Right cardiac atrium (tissue), 5 donors: ENCODE measurements around the gene ZNF343. TPM values are rescaled to one million over a fixed set of nuclear protein-coding genes. Genes with fewer than 3 reads are reported as not detected.
A peak's percentile ranks its signal among the peaks of the same experiment; 100 is the strongest.
"Not testable (repeated sequence)": the region's sequence is repeated elsewhere in the genome, so short reads cannot be mapped to it uniquely, and the experiment has no call there.

Experiments
- ATAC-seq, 2 donors: fragments of 200-7000 bp; cut with Tn5 transposase; one replicate each; pipeline versions ENCODE4 v1.8.0 to v1.9.1; 2020; ENCODE audit warnings: moderate library complexity in 2 of 2, mild to moderate bottlenecking in 1 of 2
- DNase-seq, 3 donors: peaks; one replicate each; pipeline ENCODE4 v3.0.0-alpha.2; 2020
- H3K27ac ChIP-seq: one replicate; pipeline ENCODE4 v1.5.1; 2013; ENCODE audit warnings: mild to moderate bottlenecking, low read length, control low read depth, moderate library complexity
- H3K27me3 ChIP-seq: one replicate; pipeline ENCODE4 v1.6.1; 2013; ENCODE audit not compliant: control insufficient read depth, insufficient read depth
- H3K4me1 ChIP-seq: one replicate; pipeline ENCODE4 v1.6.1; 2013; ENCODE audit warnings: low read length; ENCODE audit not compliant: control insufficient read depth, insufficient read depth
- H3K4me3 ChIP-seq: one replicate; pipeline ENCODE4 v1.5.1; 2013; ENCODE audit warnings: low read length, control low read depth
- H3K9me3 ChIP-seq: one replicate; pipeline ENCODE4 v1.6.1; 2013; ENCODE audit warnings: low read length; ENCODE audit not compliant: control insufficient read depth
- WGBS: extraction: QIAGEN DNeasy Blood & Tissue Kit; methylation state at CpG from one replicate; pipeline ENCODE4 v1.1.7; 2013; 5-methylcytosine and 5-hydroxymethylcytosine counted together
- intact Hi-C, 4 donors: fragments of 100-400 bp; cut with DNase I; formaldehyde crosslinking; loops; one replicate each; pipeline versions ENCODE4 v1.11.0 to v1.14.0; 2022 to 2023
- polyA plus RNA-seq: library from polyadenylated mRNA; stranded (reverse); fragments of 200-250 nt; gene quantifications from one replicate; pipeline ENCODE4 v1.2.3, GENCODE V29; 2013
- total RNA-seq, 4 donors: library from RNA; stranded (reverse); fragmentation: NEBNext Ultra II Directional; extraction: Animal tissue kit (Norgen Biotek cat#: 25700); gene quantifications; one replicate each; pipeline ENCODE4 v1.2.1, GENCODE V29; 2021
- donor health status: healthy with polysubstance abuse.
- donor health status: DM: no; HTN: yes; CAD: no.
- donor health status: DM: no; HTN: no; CAD: no.
- donor health status: DM: no; HTN: yes; CAD: no; lungs with severe emphysema.
- donor health status: DM: yes; HTN: yes; CAD: no.

The ZNF343 gene
- total and polyA plus RNA-seq, 5 donors: 4.1 to 9.1 (median 7.3) TPM

DNA sequence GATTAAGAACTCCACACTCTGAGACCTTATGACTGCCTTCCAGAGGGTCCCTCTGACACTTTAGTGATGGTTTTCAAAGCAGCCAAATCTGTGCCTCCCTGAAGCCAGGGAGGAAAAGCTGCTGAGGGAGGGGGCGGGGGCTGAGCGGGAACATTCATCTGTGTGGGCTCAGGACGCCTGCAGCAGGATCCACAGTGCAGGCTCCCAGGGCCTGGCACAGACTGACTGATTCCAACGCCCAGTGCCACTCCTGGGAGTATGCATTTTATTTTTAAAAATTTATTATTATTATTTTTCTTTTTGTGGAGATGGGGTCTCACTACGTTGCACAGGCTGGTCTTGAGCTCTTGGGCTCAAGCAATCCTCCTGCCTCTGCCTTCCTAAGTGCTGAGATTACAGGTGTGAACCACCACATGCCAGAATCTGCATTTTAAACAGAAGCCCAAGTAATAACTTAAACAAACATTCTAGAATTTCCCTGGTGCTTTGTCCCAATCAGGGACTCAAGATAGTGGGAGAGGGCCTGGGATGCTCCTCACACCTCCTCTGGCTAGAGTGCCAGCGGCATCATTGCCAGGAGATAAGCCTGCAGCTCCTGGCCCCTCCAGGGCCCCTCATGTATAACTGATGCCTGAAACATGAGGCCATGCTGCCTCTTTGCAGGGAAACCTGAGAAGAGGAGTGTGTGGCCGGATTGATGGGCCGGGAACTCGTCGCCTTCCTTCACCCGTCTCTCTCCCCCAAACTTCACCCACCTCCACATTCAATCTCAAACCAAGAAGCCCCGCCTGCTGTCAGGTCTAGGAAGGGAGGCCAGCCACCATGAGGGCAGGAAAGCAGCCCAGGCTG, 27.2 kb upstream of the ZNF343 start:
- no peaks in the 10 kb centered on the region for H3K27me3 ChIP-seq
- DNase-seq: no peak
- no peaks in the 10 kb centered on the region for H3K9me3 ChIP-seq
- WGBS: 49% methylated on average over 12 of the region's 12 CpGs
- no peak overlapping the region for H3K4me3 ChIP-seq
- no peak overlapping the region for H3K27ac ChIP-seq
- intact Hi-C loops: loop anchor here in 1 of 4 donors (10.0 kb wide), 1 partner anchor 109 kb away; no protein-coding TSS in a partner anchor
- H3K4me1 ChIP-seq: no peaks in the 10 kb centered on the region
- no peak for ATAC-seq

DNA sequence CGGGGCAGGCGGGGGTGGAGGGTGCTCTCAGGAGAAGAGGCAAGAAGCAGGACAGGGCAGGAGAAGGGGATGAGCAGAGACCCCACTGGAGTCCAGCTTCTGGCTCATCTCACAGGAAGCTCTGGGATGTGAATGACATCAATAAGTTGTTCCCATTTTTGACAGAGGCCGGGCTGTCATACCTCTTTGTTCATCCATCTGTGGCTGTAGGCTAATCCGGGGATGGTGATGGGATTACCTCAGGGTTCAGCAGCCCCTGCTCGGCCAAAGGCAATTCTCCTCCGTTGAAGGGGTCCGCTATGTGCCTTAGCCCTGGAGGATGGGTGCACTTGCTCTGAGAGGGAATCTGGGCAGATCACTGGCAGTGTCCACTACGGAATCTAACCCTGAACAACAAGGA, 24.4 kb upstream of the ZNF343 start:
- H3K4me1 ChIP-seq: no peaks in the 10 kb centered on the region
- no peak for ATAC-seq
- no peak for DNase-seq
- intact Hi-C loops: loop anchor here in 1 of 4 donors (10.0 kb wide), 1 partner anchor 112 kb away; no protein-coding TSS in a partner anchor
- WGBS: 88% methylated on average over 8 of the region's 8 CpGs
- H3K9me3 ChIP-seq: no peaks in the 10 kb centered on the region
- no peak overlapping the region for H3K4me3 ChIP-seq
- no peaks in the 10 kb centered on the region for H3K27me3 ChIP-seq
- no peak overlapping the region for H3K27ac ChIP-seq

DNA sequence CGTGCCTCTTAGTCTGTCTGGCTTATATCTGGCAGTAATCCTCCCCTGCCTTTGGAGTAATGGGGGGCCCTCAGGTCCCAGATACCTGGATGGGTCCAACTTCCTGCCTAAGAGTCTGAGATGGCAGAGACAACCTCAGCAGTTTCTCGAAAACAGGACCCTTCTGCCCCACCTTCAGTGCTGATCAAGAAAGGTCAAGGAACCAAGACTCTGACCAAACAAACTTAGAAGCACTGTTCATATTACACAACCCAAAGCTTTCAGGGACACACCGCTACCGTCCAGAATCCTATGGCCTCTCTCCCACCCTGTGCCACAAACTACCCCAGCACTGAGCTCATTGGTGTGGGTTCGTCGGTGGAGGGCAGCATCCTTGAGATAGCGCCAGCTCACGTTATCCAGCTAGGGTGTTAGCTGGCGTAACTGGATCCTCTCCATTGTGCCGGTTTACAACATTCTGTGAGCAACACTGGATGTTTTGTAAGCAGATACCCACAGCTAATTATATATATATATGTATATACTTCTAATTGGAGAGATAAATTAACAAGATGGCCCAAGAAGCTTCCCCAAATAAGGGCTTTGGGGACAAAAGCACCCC, 20.1 kb upstream of the ZNF343 start:
- Histone ChIP-seq H3K27ac (no peak overlapping the region), H3K4me1 (no peaks in the 10 kb centered on the region), H3K27me3 (no peaks in the 10 kb centered on the region), H3K4me3 (no peak overlapping the region), H3K9me3 (no peaks in the 10 kb centered on the region)
- 65% methylated on average over 10 of the region's 10 CpGs for WGBS
- DNase-seq (no peak), ATAC-seq (no peak)
- intact Hi-C loops: loop anchor here in 2 of 4 donors (5.0 to 10.0 kb wide), 2 partner anchors 114 to 116 kb away; no protein-coding TSS in a partner anchor

DNA sequence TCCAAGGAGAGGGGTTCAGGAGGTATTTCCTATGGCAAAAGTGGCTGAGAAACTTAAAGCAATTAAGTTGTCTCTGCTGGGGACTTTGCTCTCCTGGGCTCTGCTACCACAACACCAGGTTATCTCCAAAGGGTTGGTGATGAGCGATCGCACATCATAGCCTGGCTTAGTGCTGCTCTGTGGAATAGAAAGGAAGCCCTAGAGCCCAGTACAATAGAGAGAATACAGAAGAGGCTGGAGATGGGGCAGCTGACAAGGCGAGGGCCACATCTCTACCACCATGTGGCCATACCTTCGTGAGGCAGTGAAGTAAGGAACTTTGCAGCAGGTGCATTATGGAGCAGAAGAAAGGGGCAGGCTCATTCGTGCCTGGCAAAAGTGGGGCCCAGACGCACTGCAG, 19.0 kb upstream of the ZNF343 start:
- Histone ChIP-seq H3K27me3 (no peaks in the 10 kb centered on the region), H3K9me3 (no peaks in the 10 kb centered on the region), H3K27ac (no peak overlapping the region), H3K4me3 (no peak overlapping the region), H3K4me1 (no peaks in the 10 kb centered on the region)
- intact Hi-C loops: loop anchor here in 2 of 4 donors (5.0 to 10.0 kb wide), 2 partner anchors 115 to 117 kb away; no protein-coding TSS in a partner anchor
- DNase-seq (no peak), ATAC-seq (no peak)
- WGBS: 84% methylated on average over 6 of the region's 6 CpGs

DNA sequence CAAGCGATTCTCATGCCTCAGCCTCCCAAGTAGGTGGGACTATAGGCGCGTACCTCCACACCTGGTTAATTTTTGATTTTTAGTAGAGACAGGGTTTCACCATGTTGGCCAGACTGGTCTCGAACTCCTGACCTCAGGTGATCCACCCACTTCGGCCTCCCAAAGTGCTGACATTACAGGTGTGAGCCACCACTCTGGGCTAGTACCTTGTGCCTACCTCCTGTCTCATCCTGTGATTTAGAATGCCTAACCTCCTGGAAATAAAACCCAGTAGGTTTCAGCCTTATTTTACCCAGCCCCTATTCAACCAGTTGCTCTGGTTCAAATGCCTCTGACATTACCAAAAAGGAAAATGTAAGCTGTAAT, 17.5 kb upstream of the ZNF343 start:
- ATAC-seq, DNase-seq, H3K27me3 ChIP-seq, H3K27ac ChIP-seq, H3K9me3 ChIP-seq, H3K4me1 ChIP-seq, H3K4me3 ChIP-seq: not testable (repeated sequence)
- intact Hi-C loops: loop anchor here in 2 of 4 donors (5.0 to 10.0 kb wide), 2 partner anchors 116 to 119 kb away; no protein-coding TSS in a partner anchor
- WGBS: 96% methylated on average over 5 of the region's 5 CpGs

DNA sequence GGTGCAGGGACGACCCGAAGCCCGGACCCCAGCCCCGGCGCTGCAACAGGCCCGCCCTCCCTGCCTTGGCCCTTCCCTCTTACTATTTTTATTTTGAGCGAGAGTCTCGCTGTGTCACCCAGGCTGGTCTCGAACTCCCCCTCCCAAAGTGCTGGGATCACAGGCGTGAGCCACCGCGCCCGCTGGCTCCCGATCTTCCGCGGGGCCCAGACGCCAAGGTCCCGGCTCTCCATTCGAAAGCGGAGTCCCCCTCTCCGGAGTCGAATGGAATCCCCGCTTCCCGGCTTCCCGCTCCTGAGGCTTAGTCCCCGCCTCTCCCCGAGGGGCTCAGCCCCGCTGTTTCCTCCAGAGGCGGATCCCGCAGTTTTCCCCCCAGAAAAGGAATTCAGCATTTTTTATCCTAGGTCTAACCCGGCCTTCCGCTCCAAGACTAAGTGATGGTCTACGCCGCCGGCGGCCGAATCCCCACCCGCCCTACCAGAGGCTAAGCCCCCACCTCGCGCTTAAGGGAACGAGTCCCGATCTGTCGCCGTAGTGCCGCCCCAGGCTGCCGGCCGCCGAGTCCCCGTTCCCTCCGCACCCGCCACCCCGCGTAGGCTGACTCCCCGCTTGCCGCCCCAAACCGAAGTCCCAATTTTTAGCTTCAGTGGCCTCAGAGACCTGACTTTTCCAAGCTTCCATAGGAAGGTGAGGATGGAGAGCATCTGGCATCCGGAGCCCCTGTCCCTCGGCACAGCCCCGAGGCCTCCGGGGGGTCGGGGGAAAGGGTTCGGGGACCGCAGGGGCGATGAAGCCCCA, 16.2 kb upstream of the ZNF343 start:
- peak; percentile 65 to 83 (median 81) for DNase-seq

DNA sequence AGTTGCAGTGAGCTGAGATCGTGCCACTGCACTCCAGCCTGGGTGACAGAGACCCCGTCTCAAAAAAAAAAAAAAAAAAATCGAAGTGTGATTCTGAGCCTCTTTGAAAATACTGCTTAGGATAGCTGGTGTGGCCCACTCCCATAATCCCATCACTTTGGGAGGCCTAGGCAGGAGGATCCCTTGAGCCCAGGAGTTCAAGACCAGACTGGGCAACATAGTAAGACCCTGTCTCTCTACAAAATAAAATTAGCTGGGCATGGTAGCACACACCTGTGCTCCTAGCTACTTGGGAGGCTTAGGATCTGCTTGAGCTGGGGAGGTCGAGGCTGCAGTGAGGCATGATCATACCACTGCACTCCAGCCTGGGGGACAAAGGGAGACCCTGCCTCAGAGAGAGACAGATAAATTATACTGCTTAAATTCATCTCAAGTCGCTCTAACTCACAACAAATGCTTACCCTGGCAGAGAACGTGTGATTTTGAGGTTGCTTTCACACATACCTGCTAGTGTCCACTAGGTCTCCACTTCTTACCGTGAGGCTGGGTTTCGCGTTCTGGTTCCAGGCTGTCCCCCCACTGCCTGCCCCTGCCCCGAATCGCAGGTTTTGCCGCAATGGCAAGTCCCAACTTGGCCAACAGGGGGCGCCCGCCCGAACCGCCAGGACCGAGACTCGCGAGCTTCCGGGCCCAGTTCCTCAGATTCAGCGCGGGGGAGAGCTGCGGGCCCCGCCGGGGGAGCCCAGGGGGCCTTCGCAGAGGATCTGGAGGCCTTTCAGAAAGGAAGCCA, 15.4 kb upstream of the ZNF343 start:
- peak; percentile 87 to 95 (median 94) for DNase-seq
- H3K9me3 ChIP-seq: no peaks in the 10 kb centered on the region
- peak overlapping the region; percentile 80 for H3K4me3 ChIP-seq
- H3K27ac ChIP-seq: peak overlapping the region; percentile 82
- no peaks in the 10 kb centered on the region for H3K27me3 ChIP-seq
- no peaks in the 10 kb centered on the region for H3K4me1 ChIP-seq
- 13% methylated on average over 26 of the region's 26 CpGs for WGBS
- intact Hi-C loops: loop anchor here in 1 of 4 donors (10.0 kb wide), 1 partner anchor 121 kb away; no protein-coding TSS in a partner anchor
- ATAC-seq: peak; percentile 83 to 85

More for the DNA sequence above, 16.2 kb upstream of the ZNF343 start:
- Histone ChIP-seq H3K4me1 (no peaks in the 10 kb centered on the region), H3K4me3 (peak overlapping the region; percentile 80), H3K27me3 (no peaks in the 10 kb centered on the region), H3K9me3 (no peaks in the 10 kb centered on the region), H3K27ac (peak overlapping the region; percentile 82)
- intact Hi-C loops: loop anchor here in 2 of 4 donors (5.0 to 10.0 kb wide), 2 partner anchors 117 to 120 kb away; no protein-coding TSS in a partner anchor
- under 1% methylated on average over 64 of the region's 64 CpGs for WGBS
- peak; percentile 73 to 82 for ATAC-seq

DNA sequence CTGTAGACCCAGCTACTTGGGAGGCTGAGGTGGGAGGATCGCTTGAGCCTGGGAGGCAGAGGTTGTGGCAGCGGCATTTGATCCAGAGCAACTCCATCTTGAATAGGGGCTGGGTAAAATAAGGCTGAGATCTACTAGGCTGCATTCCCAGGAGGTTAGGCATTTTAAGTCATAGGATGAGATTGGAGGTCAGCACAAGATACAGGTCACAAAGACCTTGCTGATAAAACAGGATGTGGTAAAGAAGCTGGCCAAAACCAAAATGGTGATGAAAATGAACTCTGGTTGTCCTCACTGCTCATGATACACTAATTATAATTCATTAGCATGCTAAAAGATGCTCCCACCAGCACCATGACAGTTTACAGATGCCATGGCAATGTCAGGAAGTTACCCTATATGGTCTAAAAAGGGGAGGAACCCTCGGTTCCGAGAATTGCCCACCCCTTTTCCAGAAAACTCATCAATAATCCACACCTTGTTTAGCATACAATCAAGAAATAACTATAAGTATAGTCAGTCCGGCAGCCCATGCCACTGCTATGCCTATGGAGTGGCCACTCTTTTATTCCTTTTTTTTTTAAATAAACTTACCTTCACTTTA, 14.2 kb upstream of the ZNF343 start:
- H3K4me3 ChIP-seq, H3K27ac ChIP-seq, H3K27me3 ChIP-seq, H3K4me1 ChIP-seq, ATAC-seq, DNase-seq, H3K9me3 ChIP-seq: not testable (repeated sequence)
- 89% methylated on average over 5 of the region's 5 CpGs for WGBS
- intact Hi-C loops: loop anchor here in 1 of 4 donors (10.0 kb wide), 1 partner anchor 122 kb away; no protein-coding TSS in a partner anchor

DNA sequence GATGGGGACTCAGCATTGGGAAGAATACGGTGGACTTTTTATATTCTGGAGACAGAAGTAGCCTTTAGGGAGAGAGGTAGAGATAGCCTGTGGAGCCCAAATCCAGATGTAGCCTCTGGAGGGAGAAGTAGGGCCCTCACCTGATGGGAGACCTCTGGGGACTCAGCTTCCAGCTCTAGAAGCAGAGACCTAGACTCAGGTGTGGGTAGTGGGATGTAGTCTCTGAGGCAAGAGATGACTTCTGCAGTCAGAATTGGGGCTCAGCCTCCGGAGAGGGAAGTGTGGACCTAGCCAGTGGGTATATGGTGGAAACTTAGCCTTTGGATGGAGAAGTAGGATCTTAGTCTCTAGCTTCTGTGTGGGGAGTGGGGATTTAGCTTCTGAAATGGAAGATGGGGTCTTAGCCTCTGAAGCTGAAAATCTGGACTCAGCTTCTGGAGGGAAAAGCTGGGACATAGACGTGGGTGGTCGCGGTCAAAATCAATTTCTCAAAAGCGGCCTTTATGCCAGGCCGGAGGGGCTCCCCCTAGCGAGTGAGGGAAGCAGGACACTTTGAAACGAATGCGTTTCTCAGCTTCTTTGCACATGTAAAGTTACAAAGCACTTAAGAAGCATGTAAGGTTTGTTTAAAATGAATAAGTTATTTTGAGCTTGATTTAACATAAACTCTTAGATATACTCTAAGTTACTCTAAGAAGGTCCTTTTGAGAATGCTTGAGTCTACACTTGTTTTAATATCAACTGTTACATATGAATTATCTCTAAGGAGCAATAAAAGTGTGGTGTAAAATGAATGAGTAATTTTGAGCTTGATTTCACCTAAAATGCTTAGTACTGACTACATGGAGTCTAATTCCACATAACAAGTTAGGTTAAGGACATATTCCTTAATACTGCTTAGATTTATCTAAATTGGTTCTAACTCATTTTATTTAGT, 12.9 kb upstream of the ZNF343 start:
- Histone ChIP-seq H3K9me3 (no peaks in the 10 kb centered on the region), H3K27ac (no peak overlapping the region), H3K4me3 (no peak overlapping the region), H3K4me1 (no peaks in the 10 kb centered on the region), H3K27me3 (no peaks in the 10 kb centered on the region)
- ATAC-seq (no peak), DNase-seq (peak in 2 of 3 donors; percentile 35 to 66)
- WGBS: 17% methylated on average over 10 of the region's 10 CpGs
- intact Hi-C loops: loop anchor here in 1 of 4 donors (10.0 kb wide), 1 partner anchor 123 kb away; no protein-coding TSS in a partner anchor
